Measurements from ENCODE around the gene RPA1.
"Not testable (repeated sequence)": the region's sequence is repeated elsewhere in the genome, so short reads cannot be mapped to it uniquely, and the experiment has no call there.

RPA1 gene

GRCh38 chr17:1820528-1821252 is 9.1 kb upstream of the RPA1 start:
- DNase-seq, result no peak

- DNase-seq, result no peak
These were observed 601 bp upstream of the RPA1 start for GRCh38 chr17:1829216-1829591.

GRCh38 chr17:1830288-1830687 is 483 bp downstream of the RPA1 start:
- DNase-seq, result no peak

GRCh38 chr17:1834380-1835149 is 4.8 kb downstream of the RPA1 start:
- no peak for DNase-seq

GRCh38 chr17:1839516-1839915 is 9.7 kb downstream of the RPA1 start:
- no peak for DNase-seq

DNA sequence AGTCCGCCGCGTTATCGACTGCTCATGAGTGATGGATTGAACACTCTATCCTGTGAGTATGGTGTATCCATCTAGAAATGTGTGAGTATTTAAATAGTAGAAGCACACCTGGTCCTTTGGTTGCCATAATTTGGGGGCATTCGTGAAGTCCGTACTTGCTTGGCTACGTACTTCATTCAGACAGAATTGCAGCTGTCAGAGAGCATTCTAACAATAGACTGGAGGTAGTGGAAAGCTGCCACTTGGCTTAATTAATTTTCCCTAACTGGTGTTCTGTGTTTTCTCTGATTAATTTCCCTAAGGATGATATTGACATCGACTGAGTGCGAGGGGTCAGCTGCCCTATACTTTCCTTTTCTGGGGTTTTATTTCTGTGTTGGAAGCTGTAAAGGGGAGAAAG is 14.1 kb downstream of the RPA1 start:
- no peak for DNase-seq

- DNase-seq, result no peak
These were observed 17.4 kb downstream of the RPA1 start for GRCh38 chr17:1847191-1847590.

- DNase-seq, result no peak
These were observed 22.5 kb downstream of the RPA1 start for GRCh38 chr17:1852327-1852726.

DNA sequence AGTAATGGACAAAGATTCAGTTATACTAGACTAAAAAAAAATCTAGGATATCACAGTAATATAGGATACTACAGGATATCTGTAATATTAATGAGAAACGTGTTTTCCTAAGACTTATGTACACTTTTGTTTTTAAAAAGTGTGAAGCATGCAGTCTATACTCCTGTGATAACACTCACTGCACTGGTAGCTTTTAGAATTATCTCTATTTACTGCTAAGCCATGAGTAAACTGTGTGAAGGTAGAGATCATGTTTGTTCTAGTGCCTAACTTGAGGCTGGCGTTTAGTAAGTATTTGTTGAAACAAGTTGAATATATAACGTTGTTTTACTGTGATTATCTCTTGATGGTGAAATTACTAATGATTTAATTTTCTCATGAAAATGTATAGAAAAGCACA is 23.9 kb downstream of the RPA1 start:
- no peak for DNase-seq

GRCh38 chr17:1856462-1856861 is 26.7 kb downstream of the RPA1 start:
- DNase-seq, result not testable (repeated sequence)

GRCh38 chr17:1860978-1861377 is 31.2 kb downstream of the RPA1 start:
- DNase-seq, result no peak

GRCh38 chr17:1861391-1862010 is 31.7 kb downstream of the RPA1 start:
- no peak for DNase-seq

DNA sequence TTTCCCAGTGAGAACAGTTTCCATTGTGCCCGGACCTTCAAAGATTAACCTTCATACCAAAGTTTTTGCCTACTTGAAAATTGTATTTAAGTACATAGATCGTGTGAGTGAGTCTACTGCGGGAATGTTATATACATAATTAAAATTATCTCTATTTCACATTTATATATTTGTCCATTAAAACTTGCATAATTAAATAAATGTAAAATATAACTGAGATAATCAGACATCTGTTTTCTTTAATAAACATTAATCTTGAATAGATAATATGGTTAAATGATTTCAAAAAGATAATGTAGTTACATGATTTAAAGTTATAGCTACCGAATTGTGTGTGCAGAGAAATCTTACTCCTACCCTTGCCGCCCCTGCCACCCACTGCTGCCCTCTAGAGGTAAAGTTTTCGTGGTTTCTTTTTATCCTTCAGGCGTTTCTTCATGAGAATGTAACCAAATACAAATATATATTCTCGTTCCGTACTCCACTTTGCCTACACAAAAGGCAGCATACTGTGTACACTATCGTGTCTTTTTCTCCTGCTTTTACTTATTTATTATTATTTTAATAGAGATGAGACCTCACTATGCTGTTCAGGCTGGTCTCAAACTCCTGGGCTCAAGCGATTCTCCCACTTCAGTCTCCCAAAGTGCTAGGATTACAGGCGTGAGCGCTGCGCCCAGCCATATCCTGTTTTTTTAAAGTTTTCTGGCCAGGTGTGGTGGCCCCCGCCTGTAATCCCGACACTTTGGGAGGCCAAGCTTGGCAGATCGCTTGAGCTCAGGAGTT is 35.6 kb downstream of the RPA1 start:
- DNase-seq, result peak; percentile 48

DNA sequence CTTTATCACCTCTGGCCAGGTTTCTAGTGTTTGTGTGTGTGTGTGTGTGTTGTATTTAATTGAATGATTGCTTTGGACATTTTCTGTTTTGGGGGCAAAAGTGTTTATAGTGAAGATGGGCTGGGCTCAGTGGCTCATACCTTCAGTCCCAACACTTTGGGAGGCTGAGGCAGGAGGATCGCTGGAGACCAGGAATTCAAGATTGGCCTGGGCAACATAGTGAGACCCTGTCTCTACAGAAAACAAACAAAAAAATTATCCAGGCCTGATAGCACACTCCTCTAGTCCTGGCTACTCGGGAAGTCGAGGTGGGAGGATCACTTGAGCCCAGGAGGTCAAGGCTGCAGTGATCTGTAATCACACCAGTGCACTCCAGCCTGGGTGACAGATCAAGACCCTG is 37.5 kb downstream of the RPA1 start:
- no peak for DNase-seq

GRCh38 chr17:1868090-1868489 is 38.3 kb downstream of the RPA1 start:
- no peak for DNase-seq

DNA sequence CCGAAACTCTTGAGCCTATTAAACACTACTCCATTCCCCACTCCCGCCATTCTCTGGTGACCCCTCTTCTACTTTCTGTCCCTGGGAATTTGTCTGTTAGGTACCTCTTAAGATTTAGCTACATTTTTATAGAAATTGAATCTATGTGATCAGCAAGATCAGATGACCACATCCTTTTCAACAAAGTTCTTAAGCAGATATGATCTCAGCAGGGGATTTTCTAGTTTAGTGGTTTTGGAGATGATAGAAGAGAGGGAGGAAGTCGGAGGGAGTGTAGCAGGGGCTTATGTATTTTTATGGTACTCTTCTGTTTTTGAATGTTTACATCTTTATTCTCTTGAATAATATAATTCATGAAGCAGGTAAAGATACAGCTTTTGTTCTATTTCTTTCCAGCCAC is 40.8 kb downstream of the RPA1 start:
- DNase-seq, result no peak

DNA sequence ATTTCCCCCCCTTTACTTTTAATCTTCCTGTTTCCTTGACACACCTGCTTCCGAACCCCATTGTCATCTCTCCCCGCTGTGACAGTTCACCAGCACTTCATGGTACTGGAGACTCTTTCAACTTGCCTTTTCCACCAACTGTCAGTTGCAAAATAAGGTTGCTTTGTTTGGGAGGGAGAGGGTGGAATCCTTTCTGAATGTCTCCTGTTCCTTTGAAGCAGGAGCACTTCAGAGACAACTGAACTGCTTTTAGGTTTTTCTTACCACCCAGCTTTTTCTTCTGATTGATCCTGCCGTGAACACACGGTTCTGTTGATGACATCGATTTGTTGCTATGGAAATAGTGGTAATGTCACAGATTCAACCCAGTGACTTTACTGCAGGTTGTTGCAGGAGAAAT is 42.0 kb downstream of the RPA1 start:
- DNase-seq, result peak; percentile 27

DNA sequence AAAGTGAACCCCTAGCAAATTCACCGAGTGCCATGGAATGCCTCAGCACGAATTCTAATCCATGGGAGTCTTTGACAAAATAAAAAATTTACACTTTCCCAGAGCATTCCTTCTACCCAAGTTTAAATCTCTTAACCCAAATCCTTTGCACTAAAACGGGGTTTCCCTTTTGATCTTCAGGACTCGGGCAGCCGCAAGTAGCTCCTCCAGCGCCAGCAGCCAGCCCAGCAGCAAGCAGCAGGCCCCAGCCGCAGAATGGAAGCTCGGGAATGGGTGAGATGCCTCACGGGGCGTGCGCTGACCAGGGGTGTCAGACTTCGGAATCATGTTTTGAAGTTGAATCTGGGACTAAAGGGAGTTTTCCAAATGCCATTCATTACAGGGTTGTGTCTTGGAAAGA is 42.4 kb downstream of the RPA1 start:
- no peak for DNase-seq

GRCh38 chr17:1872976-1873375 is 43.2 kb downstream of the RPA1 start:
- DNase-seq, result no peak

DNA sequence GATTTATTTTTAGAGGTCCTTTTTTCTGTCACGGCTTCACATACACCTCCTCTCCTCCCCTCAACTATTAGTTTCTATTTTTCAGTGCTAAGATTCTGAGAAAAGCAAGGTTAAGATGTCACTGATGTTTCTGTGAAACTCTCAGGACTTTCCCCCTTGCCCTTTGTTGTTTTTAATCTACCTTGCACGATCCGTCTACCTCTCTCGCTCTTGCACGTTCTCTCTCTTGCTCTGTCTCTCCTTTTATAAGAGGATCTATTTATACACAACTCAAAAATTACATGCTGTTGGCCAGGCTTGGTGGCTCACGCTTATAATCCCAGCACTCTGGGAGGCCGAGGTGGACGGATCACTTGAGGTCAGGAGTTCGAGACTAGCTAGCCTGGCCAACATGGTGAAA is 43.6 kb downstream of the RPA1 start:
- DNase-seq, result no peak

GRCh38 chr17:1875597-1875996 is 45.8 kb downstream of the RPA1 start:
- no peak for DNase-seq

- no peak for DNase-seq
These were observed 48.8 kb downstream of the RPA1 start for GRCh38 chr17:1878419-1879121.
